GM19328 (cell line): Measurements from ENCODE around the gene METTL14.
"Not testable (repeated sequence)": the region's sequence is repeated elsewhere in the genome, so short reads cannot be mapped to it uniquely, and the experiment has no call there.

Experiments used
- ATAC-seq: cut with Tn5 transposase; IDR thresholded peaks from one replicate; pipeline ENCODE4 v1.9.1; 2021; ENCODE audit warnings: mild to moderate bottlenecking, moderate library complexity; ENCODE audit not compliant: unreplicated experiment

Gene METTL14

DNA sequence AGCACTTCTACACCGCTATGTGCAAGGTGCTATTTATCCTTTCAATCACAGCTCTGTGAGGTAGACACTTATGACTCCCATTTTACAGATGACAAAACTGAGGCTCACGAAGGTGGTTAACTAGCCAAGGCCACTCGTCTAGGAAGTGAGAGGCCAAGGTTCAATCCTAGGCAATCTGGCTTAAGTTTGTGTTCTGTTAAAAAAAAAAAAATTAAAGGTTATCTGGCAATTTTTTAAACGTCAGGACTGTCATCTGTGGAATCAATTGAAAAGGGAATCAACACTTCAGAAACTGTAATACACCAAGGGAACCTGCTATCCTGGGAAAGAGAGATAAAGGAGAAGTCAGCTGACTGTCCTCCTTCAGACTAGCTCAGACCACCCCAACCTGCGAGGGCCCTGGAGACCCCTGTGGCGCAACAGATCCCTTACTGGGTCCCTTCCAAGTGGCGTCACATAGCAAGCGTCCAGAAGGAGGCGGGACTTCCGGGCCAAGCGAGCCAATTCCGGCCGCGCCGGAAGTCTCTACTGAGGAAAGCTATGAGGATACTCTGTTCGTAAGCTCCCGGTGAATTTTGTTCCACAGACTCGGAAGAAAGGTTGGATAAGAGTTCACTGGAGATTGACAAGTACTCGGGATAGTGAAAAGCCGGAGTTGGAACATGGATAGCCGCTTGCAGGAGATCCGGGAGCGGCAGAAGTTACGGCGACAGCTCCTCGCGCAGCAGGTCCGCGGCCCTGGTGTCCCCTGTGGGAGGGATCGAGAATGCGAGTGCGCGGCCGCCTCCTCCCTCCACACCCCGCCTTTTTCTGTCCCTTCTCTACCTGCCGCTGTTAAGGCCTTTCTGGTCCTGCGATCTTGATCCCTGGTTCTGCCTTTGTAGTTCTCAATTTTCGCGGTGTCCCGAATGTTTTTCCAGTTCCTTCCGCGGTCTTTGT, at the start of gene METTL14:
TSS of gene METTL14 (plus strand) at position 520 of the 939 bp plus-strand sequence. CDS start at position 663, 143 bp downstream.
- ATAC-seq, result peak; percentile 100

DNA sequence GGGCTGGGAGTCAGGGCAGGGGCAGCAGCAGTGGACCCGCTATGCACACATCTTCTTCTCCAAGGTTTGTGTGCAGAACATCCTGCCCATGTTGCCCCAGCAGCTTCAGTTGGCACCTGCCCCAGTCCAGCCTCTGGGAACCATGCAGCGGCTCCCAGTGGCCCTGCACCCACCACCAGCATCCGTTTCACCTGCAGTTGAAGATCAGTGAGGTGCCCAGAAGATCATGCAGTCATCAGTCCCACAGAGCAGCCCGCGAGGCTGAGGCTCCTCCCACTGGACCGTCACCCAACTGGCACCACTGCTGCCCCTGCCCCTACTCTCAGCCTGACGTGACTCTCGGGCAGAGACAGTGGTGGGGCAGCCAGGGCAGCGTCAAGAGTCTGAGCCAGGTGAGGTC, 49.1 kb upstream of the METTL14 start:
- not testable (repeated sequence) for ATAC-seq

DNA sequence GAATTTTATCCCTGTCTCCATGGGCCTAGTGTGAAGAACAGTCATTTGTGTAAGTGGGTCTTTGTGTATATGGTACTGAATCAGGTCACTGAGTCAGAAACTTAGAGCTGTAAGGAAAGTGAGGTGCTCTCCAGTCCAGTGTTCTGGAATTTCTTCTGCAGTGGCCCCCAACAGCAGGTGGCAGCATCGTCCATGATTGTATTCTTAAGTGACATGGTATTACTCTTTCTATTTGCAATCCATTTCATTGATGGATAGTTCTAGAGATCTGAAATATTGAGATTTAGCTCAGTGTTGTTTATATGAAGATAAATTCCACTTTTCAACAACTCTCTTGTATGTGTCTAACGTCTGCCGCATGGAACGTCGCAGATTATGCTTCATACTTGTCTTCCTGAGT, 20.5 kb upstream of the METTL14 start:
- ATAC-seq, result not testable (repeated sequence)

DNA sequence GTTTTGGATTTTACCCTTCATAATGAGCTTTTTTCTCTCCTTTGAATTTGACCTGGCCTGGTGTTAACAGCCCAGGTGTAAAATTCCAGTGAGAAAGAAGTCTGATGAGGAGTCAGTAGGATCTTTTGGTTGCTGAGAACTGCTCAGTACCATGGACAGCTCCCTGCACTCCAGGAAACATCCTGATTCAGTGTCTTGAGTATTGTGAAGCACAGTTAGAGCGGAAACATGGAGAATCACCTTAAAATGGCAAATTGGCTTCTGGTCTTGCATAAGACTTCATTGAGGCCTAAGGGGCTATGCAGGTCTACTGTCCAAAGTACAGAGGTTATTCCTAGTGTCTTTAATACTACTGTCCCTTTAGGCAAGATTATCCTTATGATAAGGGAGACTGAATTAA, 16.0 kb upstream of the METTL14 start:
- ATAC-seq, result not testable (repeated sequence)

DNA sequence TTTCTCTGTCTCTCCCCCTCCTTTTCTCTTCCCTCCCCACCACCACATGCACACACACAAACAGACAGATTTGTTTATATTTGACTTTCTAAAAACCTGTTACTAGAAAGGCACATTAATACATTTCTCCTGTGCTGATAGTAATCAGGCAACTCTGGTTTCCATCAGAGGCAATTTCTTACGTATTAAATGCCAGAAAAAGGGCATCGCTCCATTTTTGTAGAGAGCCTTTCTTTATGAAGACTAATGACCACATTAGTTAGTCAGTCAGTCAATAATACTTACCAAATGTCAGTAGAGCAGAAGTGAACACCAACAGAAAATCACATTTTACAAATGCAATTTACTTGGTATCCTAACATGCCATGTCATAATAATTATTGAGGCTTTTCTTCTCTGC, 14.2 kb upstream of the METTL14 start:
- ATAC-seq, result not testable (repeated sequence)

DNA sequence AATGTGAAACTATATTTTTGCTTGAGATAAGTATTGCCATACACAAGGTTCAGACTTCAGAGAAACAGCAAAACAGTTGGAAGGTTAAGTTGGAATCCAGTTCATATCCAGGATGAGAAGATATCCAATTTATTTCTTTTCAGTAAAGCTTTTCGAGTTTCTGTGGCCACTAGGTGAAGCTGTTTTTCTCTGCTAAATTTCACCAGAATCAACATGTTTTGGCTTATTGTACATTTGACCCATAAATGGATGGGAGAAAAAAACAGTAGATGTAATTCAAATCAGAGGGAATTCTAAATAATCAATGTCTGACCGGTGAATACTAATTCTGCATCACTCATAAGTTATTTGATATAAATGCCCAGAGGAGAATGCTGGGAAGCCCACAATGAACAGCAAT, 9.1 kb upstream of the METTL14 start:
- no peak for ATAC-seq

DNA sequence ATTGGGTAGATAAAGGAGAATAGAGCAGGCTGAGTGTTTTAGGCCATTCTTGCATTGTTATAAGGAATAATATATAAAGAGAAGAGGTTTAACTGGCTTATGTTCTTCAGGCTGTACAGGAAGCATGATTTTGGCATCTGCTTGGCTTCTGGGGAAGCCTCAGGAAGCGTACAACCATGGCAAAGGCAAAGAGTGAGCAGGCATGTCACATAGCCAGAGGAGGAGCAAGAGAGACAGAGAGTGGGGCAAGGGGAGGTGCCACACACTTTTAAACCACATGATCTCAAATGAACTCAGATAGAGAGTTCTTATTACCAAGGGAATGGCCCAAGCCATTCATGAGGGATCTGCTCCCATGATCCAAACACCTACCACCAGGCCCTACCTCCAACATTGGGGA, 4.4 kb upstream of the METTL14 start:
- ATAC-seq, result no peak

DNA sequence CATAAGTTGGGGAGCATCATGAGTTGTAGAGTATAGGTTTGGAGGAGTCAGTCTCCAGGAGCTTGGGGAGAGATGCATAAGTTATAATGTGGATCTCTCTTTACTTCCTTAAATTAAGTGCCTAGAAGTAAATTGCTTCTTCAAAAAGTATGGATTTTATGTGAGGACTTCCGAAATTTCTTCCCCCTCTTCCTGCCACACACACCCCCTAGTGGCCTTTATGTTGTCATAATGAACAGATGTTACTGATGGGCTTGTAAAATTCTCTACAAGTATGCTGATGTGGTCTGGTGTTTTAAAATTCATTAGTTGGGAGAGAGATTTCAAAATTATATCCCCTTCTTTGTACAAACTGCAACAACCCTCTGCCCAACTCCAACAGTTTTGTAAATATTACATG, 2.3 kb upstream of the METTL14 start:
- ATAC-seq, result no peak

DNA sequence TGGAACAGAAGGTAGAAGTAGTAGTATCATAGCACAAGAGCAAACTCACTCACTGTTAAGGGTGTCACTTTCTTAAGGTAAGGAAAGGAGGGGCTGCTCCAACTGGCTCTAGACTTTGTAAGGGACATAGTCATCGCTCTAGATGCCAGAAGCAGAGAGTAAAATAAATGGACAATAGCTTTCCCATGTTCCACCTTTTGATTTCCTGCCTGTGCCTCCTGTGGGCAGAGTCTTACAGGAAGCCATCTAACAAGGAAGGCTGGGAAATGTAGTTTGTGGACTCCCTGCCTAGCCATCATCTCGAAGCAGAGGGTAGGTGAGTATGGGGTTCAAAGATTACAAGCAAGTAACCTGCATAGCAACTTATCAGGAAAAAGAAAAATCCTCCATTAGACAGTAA, 1.7 kb upstream of the METTL14 start:
- no peak for ATAC-seq

DNA sequence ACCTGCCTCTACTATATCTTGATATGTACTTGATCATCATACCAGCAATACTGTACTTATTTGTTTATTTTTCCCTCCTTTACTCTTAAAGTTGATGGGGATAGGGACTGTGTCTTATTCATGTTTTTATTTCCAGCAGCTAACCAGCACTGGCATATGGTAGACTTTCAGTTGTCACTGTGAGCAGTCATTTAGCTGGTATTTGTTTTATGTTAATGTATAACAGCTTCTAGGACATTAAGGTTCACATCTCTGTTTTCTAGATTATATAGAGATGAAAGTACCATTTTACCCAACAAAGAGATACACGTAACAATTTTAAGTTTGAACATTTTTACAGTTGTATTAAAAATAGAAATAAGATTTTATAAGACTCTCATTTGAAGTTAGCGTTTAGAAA, 17.9 kb downstream of the METTL14 start:
- ATAC-seq, result no peak

DNA sequence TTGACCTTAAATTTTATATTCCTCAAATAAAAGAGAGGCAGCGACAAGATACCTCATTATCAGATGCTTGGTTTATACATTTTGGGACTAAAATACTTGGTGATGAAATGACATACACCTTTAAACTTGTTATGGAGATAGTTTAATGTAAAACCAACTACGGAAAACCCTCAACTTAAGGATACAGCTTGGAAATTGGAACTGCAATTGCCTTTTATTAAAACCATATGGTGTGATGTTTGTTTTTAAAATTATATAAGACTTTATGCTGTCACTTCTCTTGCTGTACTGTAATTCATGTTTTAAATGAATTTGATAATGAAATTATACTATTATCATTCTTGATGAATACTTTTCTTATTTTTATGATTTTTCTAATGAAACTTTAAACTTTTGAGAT, 25.9 kb downstream of the METTL14 start:
- ATAC-seq, result no peak

DNA sequence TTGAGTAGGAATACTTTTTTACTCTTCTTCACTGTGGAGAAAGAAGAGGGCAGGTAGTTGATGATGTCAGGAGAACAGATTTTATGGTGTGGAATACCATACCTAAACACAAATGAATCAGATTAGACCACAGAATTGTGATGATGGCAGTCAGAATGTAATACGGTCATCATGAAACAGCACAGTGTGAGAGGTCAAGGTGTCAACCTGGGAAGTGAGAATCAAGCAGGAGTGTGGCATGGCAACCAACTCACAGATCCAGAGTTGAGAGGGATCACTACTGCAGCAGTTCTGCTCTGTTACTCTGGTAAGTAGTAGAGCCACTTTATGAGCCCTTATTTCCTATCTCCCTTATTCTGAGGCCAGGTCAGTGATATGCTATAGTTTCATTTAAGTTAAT, 27.7 kb downstream of the METTL14 start:
- no peak for ATAC-seq

DNA sequence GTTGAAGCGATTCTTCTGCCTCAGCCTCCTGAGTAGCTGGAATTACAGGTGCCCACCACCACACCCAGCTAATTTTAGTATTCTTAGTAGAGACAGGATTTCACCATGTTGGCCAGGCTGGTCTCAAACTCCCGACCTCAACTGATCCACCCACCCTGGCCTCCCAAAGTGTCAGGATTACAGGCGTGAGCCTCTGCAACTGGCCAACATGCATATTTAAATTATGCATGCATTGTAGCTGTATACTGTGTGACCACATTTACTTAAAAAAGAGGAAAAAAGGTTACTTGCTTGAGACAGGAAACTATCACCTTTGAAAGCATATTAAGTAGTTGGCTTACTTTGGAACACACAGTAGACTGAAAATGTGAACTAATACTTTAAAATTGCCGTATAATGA, 29.5 kb downstream of the METTL14 start:
- ATAC-seq, result no peak

DNA sequence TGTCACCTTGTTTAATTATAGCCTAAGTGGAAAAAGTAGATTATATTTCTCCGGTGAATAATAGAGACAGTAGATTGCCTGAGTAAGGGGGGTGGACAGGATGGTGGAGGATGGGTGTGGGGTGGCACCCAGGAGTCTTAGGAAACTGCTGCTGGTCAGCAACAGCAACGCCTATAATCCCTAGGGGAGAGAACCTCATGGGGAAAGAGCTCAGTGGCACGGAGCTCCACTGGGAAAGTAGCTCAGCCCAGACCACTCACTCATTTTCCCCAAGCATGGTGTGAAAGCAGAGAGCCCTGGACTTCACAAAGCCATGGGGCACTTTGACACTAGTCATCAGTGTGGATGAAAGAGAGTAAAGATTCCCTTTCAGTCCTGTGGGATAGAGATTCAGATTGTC, 31.1 kb downstream of the METTL14 start:
- ATAC-seq, result no peak

DNA sequence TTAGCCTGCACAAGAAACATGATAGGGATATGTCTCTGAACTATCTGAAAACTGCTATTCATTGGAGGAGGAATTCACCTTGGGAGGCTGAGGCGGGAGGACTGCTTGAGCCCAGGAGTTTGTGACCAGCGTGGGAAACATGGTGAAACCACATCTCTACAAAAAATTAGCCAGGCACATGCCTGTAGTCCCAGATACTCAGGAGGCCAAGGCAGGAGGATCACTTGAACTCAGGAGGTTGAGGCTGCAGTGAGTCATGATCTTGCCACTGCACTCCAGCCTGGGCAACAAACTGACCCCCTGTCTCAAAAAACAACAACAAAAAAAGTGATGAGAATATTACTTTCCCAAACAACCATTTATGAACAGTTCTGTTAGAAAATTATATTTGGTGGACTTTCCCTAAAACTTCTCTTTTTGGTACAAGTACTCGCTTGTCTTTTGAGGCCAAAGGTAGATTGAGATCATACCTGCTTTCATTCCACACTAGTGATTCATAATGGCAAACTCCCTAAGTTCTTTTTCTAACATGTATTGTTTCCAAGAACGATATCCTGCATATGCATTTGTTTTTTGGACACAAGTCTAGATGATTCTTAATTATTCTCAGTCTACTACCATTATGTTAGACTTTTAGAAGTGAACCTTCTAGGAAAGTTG, 33.4 kb downstream of the METTL14 start:
- no peak for ATAC-seq

DNA sequence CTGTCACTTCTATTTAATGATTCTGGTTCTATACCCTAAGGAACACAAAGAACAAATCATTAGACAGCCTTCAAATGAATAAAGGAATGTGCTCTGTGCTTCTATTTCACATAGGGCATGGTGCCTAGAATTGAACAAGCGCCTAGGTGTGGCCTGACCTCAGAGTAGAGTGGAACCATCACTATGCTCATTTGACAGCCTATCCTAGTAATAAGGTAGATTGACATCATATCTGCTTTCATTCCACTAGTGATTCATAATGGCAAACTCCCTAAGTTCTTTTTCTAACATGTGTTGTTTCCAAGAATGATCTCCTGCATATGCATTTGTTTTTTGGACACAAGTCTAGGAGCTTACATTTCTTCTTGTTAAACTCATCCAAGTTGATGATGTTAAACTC, 36.6 kb downstream of the METTL14 start:
- no peak for ATAC-seq

DNA sequence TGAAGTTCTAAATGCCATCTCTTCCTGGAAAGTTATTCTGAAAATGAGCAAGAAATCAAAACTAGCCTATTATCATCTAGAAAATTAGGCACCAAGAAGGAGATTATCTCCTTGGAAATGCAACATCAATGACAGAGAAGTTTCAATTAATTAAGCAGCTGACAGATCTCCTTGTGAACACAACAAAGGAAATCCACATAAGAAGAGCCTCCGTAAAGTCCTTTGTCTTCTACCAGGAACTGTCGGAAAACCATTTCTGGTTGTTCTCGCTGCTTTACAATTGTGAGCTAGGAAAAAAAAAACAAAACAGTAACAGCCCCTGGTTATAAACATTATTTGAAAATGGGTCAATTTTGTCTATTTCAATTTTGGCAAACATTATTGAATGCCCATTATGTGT, 38.2 kb downstream of the METTL14 start:
- ATAC-seq, result no peak

DNA sequence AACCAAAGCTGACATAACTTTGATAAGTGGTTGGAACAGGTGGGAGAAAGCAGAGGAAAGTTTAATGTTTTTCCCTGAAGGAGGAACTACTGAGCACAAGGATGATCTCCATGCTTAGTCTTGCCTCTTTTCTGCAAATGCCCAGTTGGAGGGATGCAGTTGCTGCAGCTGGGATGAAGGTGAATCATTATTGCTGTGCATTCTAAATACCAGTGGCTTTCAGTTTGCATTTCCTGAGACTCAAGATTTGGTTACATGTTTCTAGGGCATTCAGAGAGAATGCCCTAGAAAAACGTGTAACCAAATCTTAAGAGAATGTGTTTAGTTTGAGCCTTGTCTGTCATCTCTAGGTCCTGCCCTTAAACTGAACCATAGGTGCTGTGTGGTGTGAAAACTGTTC, 42.2 kb downstream of the METTL14 start:
- ATAC-seq, result no peak

DNA sequence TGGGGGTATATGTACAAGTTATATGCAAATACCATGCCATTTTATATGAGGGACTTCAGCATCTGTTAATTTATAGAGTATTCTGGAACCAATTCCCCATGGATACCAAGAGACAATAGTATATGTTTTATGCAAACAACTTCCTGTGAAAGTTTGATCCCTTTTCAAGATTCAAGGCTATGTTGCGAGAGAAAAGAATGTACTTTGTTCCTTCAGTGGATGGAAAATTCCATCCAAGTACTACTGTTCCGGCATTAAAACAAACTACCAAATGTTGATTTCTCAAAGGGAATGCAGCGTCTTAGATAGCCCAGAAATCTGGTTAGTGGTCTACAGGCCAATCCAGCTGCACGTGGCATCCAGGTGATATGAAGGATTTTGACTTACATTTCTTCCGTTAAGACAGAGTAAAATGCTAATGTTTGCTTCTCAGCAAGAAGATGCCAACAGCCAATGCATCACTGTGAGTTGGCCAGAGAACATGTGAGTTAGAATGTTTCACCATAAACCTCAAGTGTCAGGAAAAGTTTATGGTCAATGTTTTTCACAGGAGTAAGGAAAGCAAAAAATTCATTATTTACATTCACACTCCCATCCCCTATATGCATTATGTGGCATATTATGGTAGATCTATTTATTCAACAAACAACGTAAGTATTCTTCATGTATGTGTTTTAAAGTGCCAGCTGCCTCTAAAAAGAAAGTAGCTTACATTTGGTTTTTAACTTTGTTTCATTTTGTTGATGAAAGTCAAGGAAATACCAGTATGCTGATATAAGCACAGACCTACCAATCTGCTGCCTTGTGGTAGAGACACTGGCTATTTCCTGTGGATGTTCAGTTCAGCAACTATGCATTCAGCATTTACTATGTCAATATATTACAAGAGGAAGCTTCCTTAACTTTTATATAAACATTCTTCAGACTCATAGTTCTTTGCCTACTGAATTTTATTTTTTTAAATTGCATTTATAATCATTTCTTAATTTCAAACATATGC, 44.4 kb downstream of the METTL14 start:
- ATAC-seq, result no peak

DNA sequence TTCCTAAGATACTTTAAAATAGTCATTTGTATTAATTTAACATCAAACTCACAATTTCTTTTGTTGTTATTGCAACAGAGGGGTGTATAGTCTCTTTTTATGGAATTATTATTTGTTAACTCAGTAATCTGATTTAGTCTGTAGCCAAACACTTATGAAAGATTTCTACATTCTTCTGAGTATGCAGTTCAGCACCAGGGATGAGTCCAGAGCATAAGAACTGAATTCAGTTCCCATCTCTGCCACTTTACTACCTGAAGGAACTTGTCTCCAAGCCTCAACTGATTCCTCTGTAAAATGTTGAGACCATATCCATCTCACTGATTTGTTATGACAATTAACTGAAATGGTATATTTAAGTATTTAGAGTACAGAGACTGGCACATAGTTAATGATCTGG, 45.5 kb downstream of the METTL14 start:
- ATAC-seq, result no peak
